ENCODE data around the gene NDUFB11. TPM values are rescaled to one million over a fixed set of nuclear protein-coding genes. Genes with fewer than 3 reads are reported as not detected.

NDUFB11 gene
- total RNA-seq, 2 donors from 2014 or later, result 113 to 120 TPM

- DNase-seq (ENCODE audit: low spot score), result no peak
- H3K4me1 ChIP-seq, result peaks cover 0 to 26% of the 10 kb centered on the region in 2 donors
- peaks cover 16% of the 10 kb centered on the region for H3K36me3 ChIP-seq
- TF ChIP-seq CTCF (IDR thresholded peaks at IDR 0.05), result no peak
- H3K4me3 ChIP-seq, result no peak overlapping the region
- H3K27me3 ChIP-seq, result no peaks in the 10 kb centered on the region
- no peak overlapping the region for H3K27ac ChIP-seq
- H3K9me3 ChIP-seq, result no peaks in the 10 kb centered on the region
These were observed 45.4 kb upstream of the NDUFB11 start for GRCh38 chrX:47189906-47190305.

GRCh38 chrX:47187106-47187677, 42.7 kb upstream of the NDUFB11 start:
- no peaks in the 10 kb centered on the region for H3K9me3 ChIP-seq
- peaks cover 0 to 11% of the 10 kb centered on the region in 2 donors for H3K4me1 ChIP-seq
- H3K27ac ChIP-seq, result no peak overlapping the region
- peaks cover 28% of the 10 kb centered on the region for H3K36me3 ChIP-seq
- H3K27me3 ChIP-seq, result no peaks in the 10 kb centered on the region
- DNase-seq (ENCODE audit: low spot score), result no peak
- H3K4me3 ChIP-seq, result no peak overlapping the region
- TF ChIP-seq CTCF (IDR thresholded peaks at IDR 0.05), result no peak

GRCh38 chrX:47186096-47186740, 41.7 kb upstream of the NDUFB11 start:
- no peaks in the 10 kb centered on the region for H3K27me3 ChIP-seq
- peaks cover 37% of the 10 kb centered on the region for H3K36me3 ChIP-seq
- no peaks in the 10 kb centered on the region for H3K9me3 ChIP-seq
- no peak for DNase-seq (ENCODE audit: low spot score)
- H3K4me3 ChIP-seq, result no peak overlapping the region
- H3K27ac ChIP-seq, result no peak overlapping the region
- no peak for TF ChIP-seq CTCF (IDR thresholded peaks at IDR 0.05)
- peaks cover 0 to 2% of the 10 kb centered on the region in 2 donors for H3K4me1 ChIP-seq

GRCh38 chrX:47185241-47185640, 40.7 kb upstream of the NDUFB11 start:
- H3K36me3 ChIP-seq, result peaks cover 43% of the 10 kb centered on the region

GRCh38 chrX:47184486-47184885, 40.0 kb upstream of the NDUFB11 start:
- Histone ChIP-seq H3K9me3 (no peaks in the 10 kb centered on the region), H3K4me1 (peaks cover 0 to 3% of the 10 kb centered on the region in 2 donors), H3K27me3 (no peaks in the 10 kb centered on the region), H3K36me3 (peaks cover 43% of the 10 kb centered on the region), H3K27ac (no peak overlapping the region), H3K4me3 (no peak overlapping the region)
- DNase-seq (ENCODE audit: low spot score), result no peak
- TF ChIP-seq CTCF (IDR thresholded peaks at IDR 0.05), result no peak

More at GRCh38 chrX:47185241-47185640, 40.7 kb upstream of the NDUFB11 start:
- Histone ChIP-seq H3K9me3 (no peaks in the 10 kb centered on the region), H3K4me1 (no peaks in the 10 kb centered on the region), H3K27ac (no peak overlapping the region), H3K27me3 (no peaks in the 10 kb centered on the region), H3K4me3 (no peak overlapping the region)
- DNase-seq (ENCODE audit: low spot score), result no peak
- TF ChIP-seq CTCF (IDR thresholded peaks at IDR 0.05), result no peak

All from right atrium auricular region (tissue), 2 donors.